ENCODE data around the gene PCDHA10.

- TF ChIP-seq CTCF (IDR thresholded peaks at IDR 0.05; ENCODE audit: poor library complexity, severe bottlenecking) (no peak), EP300 (conservative IDR thresholded peaks at IDR 0.05; ENCODE audit: poor library complexity, severe bottlenecking) (no peak), POLR2AphosphoS5 (IDR thresholded peaks at IDR 0.05) (no peak)
These were observed 7.0 kb downstream of the PCDHA10 start for GRCh38 chr5:140862441-140863295.

Measured in neural cell (in vitro differentiated cells).